Neural progenitor cell (in vitro differentiated cells): Measurements from ENCODE around the gene ARL15.

Source experiments
- EZH2 ChIP-seq: fragments of 200-600 bp; sonication (generic); IDR thresholded peaks from 2 replicates; pipeline ENCODE4 v1.6.1; 2017; ENCODE audit warnings: antibody characterized with exemption, mild to moderate bottlenecking, moderate library complexity
- TF ChIP-seq, protein P1 (sequence below): fragments of 200-600 bp; sonication (generic); IDR thresholded peaks from 2 replicates; pipeline ENCODE4 v1.5.1; 2017; ENCODE audit warnings: antibody characterized with exemption, mild to moderate bottlenecking

- TF ChIP-seq, protein P1, sequence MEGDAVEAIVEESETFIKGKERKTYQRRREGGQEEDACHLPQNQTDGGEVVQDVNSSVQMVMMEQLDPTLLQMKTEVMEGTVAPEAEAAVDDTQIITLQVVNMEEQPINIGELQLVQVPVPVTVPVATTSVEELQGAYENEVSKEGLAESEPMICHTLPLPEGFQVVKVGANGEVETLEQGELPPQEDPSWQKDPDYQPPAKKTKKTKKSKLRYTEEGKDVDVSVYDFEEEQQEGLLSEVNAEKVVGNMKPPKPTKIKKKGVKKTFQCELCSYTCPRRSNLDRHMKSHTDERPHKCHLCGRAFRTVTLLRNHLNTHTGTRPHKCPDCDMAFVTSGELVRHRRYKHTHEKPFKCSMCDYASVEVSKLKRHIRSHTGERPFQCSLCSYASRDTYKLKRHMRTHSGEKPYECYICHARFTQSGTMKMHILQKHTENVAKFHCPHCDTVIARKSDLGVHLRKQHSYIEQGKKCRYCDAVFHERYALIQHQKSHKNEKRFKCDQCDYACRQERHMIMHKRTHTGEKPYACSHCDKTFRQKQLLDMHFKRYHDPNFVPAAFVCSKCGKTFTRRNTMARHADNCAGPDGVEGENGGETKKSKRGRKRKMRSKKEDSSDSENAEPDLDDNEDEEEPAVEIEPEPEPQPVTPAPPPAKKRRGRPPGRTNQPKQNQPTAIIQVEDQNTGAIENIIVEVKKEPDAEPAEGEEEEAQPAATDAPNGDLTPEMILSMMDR = no peak
- TF ChIP-seq EZH2 = no peak
Observed at GRCh38 chr5:53913941-53914340, 396.4 kb downstream of the ARL15 start.
